ENCODE data around the gene APOA5. TPM values are rescaled to one million over a fixed set of nuclear protein-coding genes. Genes with fewer than 3 reads are reported as not detected.

The APOA5 gene
- total and polyA plus RNA-seq, 9 of the 15 experiments (the other 6 are each of a cell fraction or from before 2014, with no cell fraction given), result not detected

- TF ChIP-seq ZNF316 (IDR thresholded peaks at IDR 0.05) (peak; percentile 80), OTX1 (CRISPR knock-in tag; IDR thresholded peaks at IDR 0.05) (no peak), VEZF1 (CRISPR knock-in tag; IDR thresholded peaks at IDR 0.05) (no peak), SAFB (IDR thresholded peaks at IDR 0.05; ENCODE audit: borderline replicate concordance, low read depth, low read length) (no peak), ZNF592 (IDR thresholded peaks at IDR 0.05) (no peak), ZNF79 (CRISPR knock-in tag; IDR thresholded peaks at IDR 0.05; ENCODE audit: low read depth) (no peak), DIDO1 (tag; IDR thresholded peaks at IDR 0.05; ENCODE audit: low read depth) (no peak), HDAC6 (IDR thresholded peaks at IDR 0.05; ENCODE audit: low read depth, low read length) (no peak), USF1 (CRISPR knock-in tag; IDR thresholded peaks at IDR 0.05) (no peak), MAFG (tag; conservative IDR thresholded peaks at IDR 0.05) (peak; percentile 49; the same call in 1 of the 2 replicates), ZNF197 (CRISPR knock-in tag; IDR thresholded peaks at IDR 0.05; ENCODE audit: low read depth) (no peak), PHB2 (IDR thresholded peaks at IDR 0.05; ENCODE audit: low read depth) (0 out of 2 replicates have a peak, but pooled peaks have one; percentile 37), POLR2AphosphoS5 (IDR thresholded peaks at IDR 0.05; ENCODE audit: control insufficient read depth, insufficient read depth, low read depth, low read length) (peak; percentile 37), U2AF1 (optimal IDR thresholded peaks at IDR 0.05; ENCODE audit: low read depth, low read length) (no peak), CBX8 (IDR thresholded peaks at IDR 0.05; ENCODE audit: borderline replicate concordance, extremely low read depth, low read depth, low read length, poor library complexity, severe bottlenecking) (no peak), KAT7 (CRISPR knock-in tag; IDR thresholded peaks at IDR 0.05; ENCODE audit: borderline replicate concordance) (no peak), FOXK2 (conservative IDR thresholded peaks at IDR 0.05 in 1 of 2, IDR thresholded peaks at IDR 0.05 in 1 of 2; ENCODE audit: low read depth in 2 of 2) (no peak), ZSCAN32 (CRISPR knock-in tag; IDR thresholded peaks at IDR 0.05) (no peak)
- TF ChIP-seq, protein P1, sequence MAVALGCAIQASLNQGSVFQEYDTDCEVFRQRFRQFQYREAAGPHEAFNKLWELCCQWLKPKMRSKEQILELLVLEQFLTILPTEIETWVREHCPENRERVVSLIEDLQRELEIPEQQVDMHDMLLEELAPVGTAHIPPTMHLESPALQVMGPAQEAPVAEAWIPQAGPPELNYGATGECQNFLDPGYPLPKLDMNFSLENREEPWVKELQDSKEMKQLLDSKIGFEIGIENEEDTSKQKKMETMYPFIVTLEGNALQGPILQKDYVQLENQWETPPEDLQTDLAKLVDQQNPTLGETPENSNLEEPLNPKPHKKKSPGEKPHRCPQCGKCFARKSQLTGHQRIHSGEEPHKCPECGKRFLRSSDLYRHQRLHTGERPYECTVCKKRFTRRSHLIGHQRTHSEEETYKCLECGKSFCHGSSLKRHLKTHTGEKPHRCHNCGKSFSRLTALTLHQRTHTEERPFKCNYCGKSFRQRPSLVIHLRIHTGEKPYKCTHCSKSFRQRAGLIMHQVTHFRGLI (CRISPR knock-in tag; IDR thresholded peaks at IDR 0.05), result no peak
Measured at GRCh38 chr11:116776522-116776984, 15.1 kb downstream of the APOA5 start (continued).

All from K562 (cell line).